Lung (tissue), 12 donors: ENCODE data around the gene PLEKHM3. TPM values are rescaled to one million over a fixed set of nuclear protein-coding genes. Genes with fewer than 3 reads are reported as not detected.

ENCODE experiments used
- ATAC-seq: fragments of 200-7000 bp; cut with Tn5 transposase; one replicate; pipeline ENCODE4 v1.9.1; 2020; ENCODE audit warnings: moderate number of reproducible peaks; ENCODE audit not compliant: insufficient read depth, low FRiP score
- DNase-seq, 3 donors: peaks; one replicate each; pipeline ENCODE4 v3.0.0-alpha.2; 2013 to 2017
- H3K27ac ChIP-seq, 2 donors: one replicate each; pipeline ENCODE4 v1.5.1; 2013; ENCODE audit warnings: mild to moderate bottlenecking in 2 of 2, moderate library complexity in 2 of 2, control low read depth in 1 of 2, inconsistent platforms in 1 of 2, low read depth in 1 of 2, low read length in 1 of 2
- H3K27me3 ChIP-seq, 3 donors: one replicate each; pipeline ENCODE4 v1.5.1; 2013; ENCODE audit warnings: low read length in 2 of 3; ENCODE audit not compliant: control insufficient read depth in 3 of 3, insufficient read depth in 3 of 3
- H3K36me3 ChIP-seq, 4 donors: one replicate each; pipeline ENCODE4 v1.5.1; 2013; ENCODE audit warnings: low read length in 4 of 4, mild to moderate bottlenecking in 1 of 4, moderate library complexity in 1 of 4; ENCODE audit not compliant: control insufficient read depth in 4 of 4, insufficient read depth in 4 of 4
- H3K4me1 ChIP-seq, 5 donors: one replicate each; pipeline ENCODE4 v1.5.1; 2013; ENCODE audit warnings: low read length in 5 of 5, mild to moderate bottlenecking in 2 of 5, moderate library complexity in 1 of 5; ENCODE audit not compliant: control insufficient read depth in 5 of 5, insufficient read depth in 5 of 5
- H3K4me3 ChIP-seq: one replicate; pipeline ENCODE4 v1.5.1; 2013; ENCODE audit warnings: mild to moderate bottlenecking, control low read depth, moderate library complexity
- H3K9ac ChIP-seq, 2 donors: one replicate each; pipeline ENCODE4 v1.5.1; 2013; ENCODE audit warnings: low read length in 2 of 2, control low read depth in 1 of 2; ENCODE audit not compliant: insufficient read depth in 1 of 2
- H3K9me3 ChIP-seq, 4 donors: one replicate each; pipeline ENCODE4 v1.5.1; 2013; ENCODE audit warnings: low read length in 3 of 4, mild to moderate bottlenecking in 1 of 4, moderate library complexity in 1 of 4; ENCODE audit not compliant: control insufficient read depth in 4 of 4, insufficient read depth in 3 of 4
- WGBS, 2 donors: extraction: QIAGEN DNeasy Blood & Tissue Kit; methylation state at CpG; one replicate each; pipeline ENCODE4 v1.1.7; 2013; 5-methylcytosine and 5-hydroxymethylcytosine counted together
- polyA plus RNA-seq, 2 donors: library from polyadenylated mRNA; stranded (reverse); fragments of 200-250 nt; gene quantifications; one replicate each; pipeline ENCODE4 v1.2.1, GENCODE V29; 2013
- total RNA-seq, 2 donors: library from RNA; depleted of rRNA in 1 of 2; stranded (reverse); fragments of >200 nt in 1 of 2; gene quantifications; one replicate each; pipeline ENCODE4 v1.2.1, GENCODE V29; 2014 to 2021
- TF ChIP-seq, protein P1 (sequence below): IDR thresholded peaks from 2 replicates; pipeline ENCODE4 v1.5.1; 2012; ENCODE audit warnings: mild to moderate bottlenecking; ENCODE audit errors: control extremely low read depth, extremely low read depth
- donor health status: control.
- donor health status: control.
- donor health status: Bipolar disorder and iron deficiency.
- donor health status: healthy.
- donor health status: DM: yes; HTN: yes; CAD: no.

The PLEKHM3 gene
- total and polyA plus RNA-seq, 4 donors = 5.6 to 32.9 (median 12.4) TPM

GRCh38 chr2:207819839-207820784, 205.2 kb downstream of the PLEKHM3 start:
- Histone ChIP-seq H3K9me3 (no peaks in the 10 kb centered on the region), H3K36me3 (peaks cover 0 to 2% (median 0%) of the 10 kb centered on the region in 4 donors), H3K4me3 (no peak overlapping the region), H3K9ac (no peak overlapping the region), H3K27me3 (no peaks in the 10 kb centered on the region), H3K27ac (no peak overlapping the region), H3K4me1 (peaks cover 0 to 9% (median 7%) of the 10 kb centered on the region in 5 donors)
- TF ChIP-seq, protein P1, sequence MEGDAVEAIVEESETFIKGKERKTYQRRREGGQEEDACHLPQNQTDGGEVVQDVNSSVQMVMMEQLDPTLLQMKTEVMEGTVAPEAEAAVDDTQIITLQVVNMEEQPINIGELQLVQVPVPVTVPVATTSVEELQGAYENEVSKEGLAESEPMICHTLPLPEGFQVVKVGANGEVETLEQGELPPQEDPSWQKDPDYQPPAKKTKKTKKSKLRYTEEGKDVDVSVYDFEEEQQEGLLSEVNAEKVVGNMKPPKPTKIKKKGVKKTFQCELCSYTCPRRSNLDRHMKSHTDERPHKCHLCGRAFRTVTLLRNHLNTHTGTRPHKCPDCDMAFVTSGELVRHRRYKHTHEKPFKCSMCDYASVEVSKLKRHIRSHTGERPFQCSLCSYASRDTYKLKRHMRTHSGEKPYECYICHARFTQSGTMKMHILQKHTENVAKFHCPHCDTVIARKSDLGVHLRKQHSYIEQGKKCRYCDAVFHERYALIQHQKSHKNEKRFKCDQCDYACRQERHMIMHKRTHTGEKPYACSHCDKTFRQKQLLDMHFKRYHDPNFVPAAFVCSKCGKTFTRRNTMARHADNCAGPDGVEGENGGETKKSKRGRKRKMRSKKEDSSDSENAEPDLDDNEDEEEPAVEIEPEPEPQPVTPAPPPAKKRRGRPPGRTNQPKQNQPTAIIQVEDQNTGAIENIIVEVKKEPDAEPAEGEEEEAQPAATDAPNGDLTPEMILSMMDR = no peak
- 69 to 75% methylated on average over 11 of the region's 11 CpGs for WGBS, 2 donors
- DNase-seq = no peak
- ATAC-seq = no peak

DNA sequence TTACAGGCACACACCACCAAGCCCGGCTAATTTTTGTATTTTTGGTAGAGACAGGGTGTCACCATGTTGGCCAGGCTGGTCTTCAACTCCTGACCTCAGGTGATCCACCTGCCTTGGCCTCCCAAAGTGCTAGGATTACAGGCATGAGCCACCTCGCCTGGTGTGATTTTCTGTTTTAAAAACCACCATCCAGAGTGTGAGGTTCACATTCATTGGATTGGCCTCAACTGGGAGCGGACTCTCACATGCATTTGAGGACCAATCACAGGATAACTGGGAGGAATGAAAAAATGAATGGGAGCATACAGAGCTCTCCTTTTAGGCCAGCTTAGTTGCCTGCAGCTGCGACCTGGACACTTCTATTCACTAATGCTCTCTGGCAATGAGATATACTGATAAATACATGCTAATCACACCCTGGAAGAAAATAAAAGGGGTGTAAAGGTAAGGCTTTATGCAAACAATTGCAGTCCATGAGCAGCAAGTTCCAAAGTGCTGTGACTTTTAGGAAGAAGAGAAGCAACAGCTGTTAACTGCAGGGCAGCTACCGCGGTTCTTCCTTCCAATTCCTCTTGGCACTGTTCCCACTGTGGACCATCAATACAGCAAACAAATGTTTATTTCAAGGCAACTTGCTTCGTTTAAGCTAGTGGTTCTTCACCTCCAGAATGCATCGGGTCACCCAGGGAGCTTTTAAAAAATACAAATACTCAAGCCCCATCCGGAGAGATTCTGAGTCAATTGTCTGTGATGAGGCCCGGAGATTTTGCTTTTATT, 206.1 kb downstream of the PLEKHM3 start:
- H3K4me3 ChIP-seq = no peak overlapping the region
- DNase-seq = peak in 2 of 3 donors; percentile 63 to 74
- peaks cover 0 to 9% (median 2%) of the 10 kb centered on the region in 5 donors for H3K4me1 ChIP-seq
- 65 to 72% methylated on average over 10 of the region's 10 CpGs for WGBS, 2 donors
- no peak for ATAC-seq
- peaks cover 0 to 2% (median 0%) of the 10 kb centered on the region in 4 donors for H3K36me3 ChIP-seq
- H3K9ac ChIP-seq = no peak overlapping the region
- H3K27ac ChIP-seq = no peak overlapping the region
- H3K9me3 ChIP-seq = no peaks in the 10 kb centered on the region
- no peaks in the 10 kb centered on the region for H3K27me3 ChIP-seq
- TF ChIP-seq, protein P1 = no peak

- ATAC-seq (no peak), DNase-seq (no peak)
- TF ChIP-seq, protein P1 = no peak
Observed at GRCh38 chr2:207816546-207816945, 208.8 kb downstream of the PLEKHM3 start.

More at GRCh38 chr2:207816546-207816945, 208.8 kb downstream of the PLEKHM3 start:
- Histone ChIP-seq H3K27me3 (no peaks in the 10 kb centered on the region), H3K9me3 (no peaks in the 10 kb centered on the region), H3K4me1 (peaks cover 0 to 9% (median 2%) of the 10 kb centered on the region in 5 donors), H3K36me3 (no peaks in the 10 kb centered on the region), H3K9ac (no peak overlapping the region), H3K4me3 (no peak overlapping the region), H3K27ac (no peak overlapping the region)
- WGBS, 2 donors = 59 to 80% methylated on average over 5 of the region's 5 CpGs
